ENCODE results near the gene MIS18A.
"Not testable (repeated sequence)": the region's sequence is repeated elsewhere in the genome, so short reads cannot be mapped to it uniquely, and the experiment has no call there.

DNA sequence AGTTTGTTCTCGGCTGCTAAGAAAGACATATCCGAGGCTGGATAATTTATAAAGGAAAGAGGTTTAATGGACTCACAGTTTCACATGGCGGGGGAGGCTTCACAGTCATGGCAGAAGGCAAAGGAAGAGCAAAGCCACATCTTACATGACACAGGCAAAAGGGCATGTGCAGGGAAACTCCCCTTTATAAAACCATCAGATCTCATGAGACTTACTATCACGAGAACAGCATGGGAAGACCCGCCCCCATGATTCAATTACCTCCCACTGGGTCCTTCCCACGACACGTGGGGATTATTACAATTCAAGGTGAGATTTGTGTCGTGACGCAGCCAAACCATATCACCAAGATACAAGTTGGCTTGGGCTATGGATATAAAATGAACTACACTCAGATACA lies 32.1 kb upstream of the MIS18A start:
- TF ChIP-seq POLR2A (IDR thresholded peaks at IDR 0.05; ENCODE audit: low read depth, low read length); POLR2AphosphoS5 (IDR thresholded peaks at IDR 0.05; ENCODE audit: low read depth, low read length); TAF1 (IDR thresholded peaks at IDR 0.05; ENCODE audit: borderline replicate concordance, low read depth, low read length): not testable (repeated sequence)
